Keratinocyte (primary cell): ENCODE data around the gene TUSC2. TPM values are rescaled to one million over a fixed set of nuclear protein-coding genes. Genes with fewer than 3 reads are reported as not detected.
A peak's percentile ranks its signal among the peaks of the same experiment; 100 is the strongest.

ENCODE experiments used
- DNase-seq: peaks from one replicate; pipeline ENCODE4 v3.0.0-alpha.2; 2011; ENCODE audit warnings: low read depth, missing footprints, low spot score
- FAIRE-seq: peaks from 2 replicates; lab custom pipeline; 2011; peaks lifted over from hg19 to GRCh38; lab: Jason Lieb, UNC
- H2AFZ ChIP-seq: 2 replicates; pipeline ENCODE4 v1.6.0; 2012; ENCODE audit warnings: low read length, control low read depth, inconsistent platforms; ENCODE audit not compliant: control insufficient read depth
- H3K27ac ChIP-seq: 2 replicates; pipeline ENCODE4 v1.5.1; 2011; ENCODE audit warnings: low read length; ENCODE audit not compliant: control insufficient read depth, insufficient read depth
- H3K27me3 ChIP-seq: 3 replicates; pipeline ENCODE4 v1.6.0; 2011; ENCODE audit warnings: low read length; ENCODE audit not compliant: control insufficient read depth, insufficient read depth; ENCODE audit errors: extremely low read depth
- H3K36me3 ChIP-seq, 2 experiments: 2 replicates in 1 of 2; 3 replicates in 1 of 2; pipeline ENCODE4 v1.5.1; 2011; ENCODE audit warnings: low read length in 2 of 2, mild to moderate bottlenecking in 1 of 2; ENCODE audit not compliant: control insufficient read depth in 2 of 2, insufficient read depth in 2 of 2; ENCODE audit errors: extremely low read depth in 1 of 2
- H3K4me1 ChIP-seq: 3 replicates; pipeline ENCODE4 v1.5.1; 2011; ENCODE audit warnings: low read length; ENCODE audit not compliant: control insufficient read depth, insufficient read depth; ENCODE audit errors: extremely low read depth
- H3K4me2 ChIP-seq: 3 replicates; pipeline ENCODE4 v1.6.0; 2011; ENCODE audit warnings: low read depth, low read length; ENCODE audit not compliant: control insufficient read depth, insufficient read depth; ENCODE audit errors: extremely low read depth
- H3K4me3 ChIP-seq, 3 experiments: fragments of 200-600 bp in 1 of 3; sonication (generic) in 1 of 3; 2 replicates in 2 of 3; 3 replicates in 1 of 3; pipeline ENCODE4 v1.5.1; 2011 to 2016; ENCODE audit warnings: low read length in 3 of 3, mild to moderate bottlenecking in 3 of 3, control low read depth in 2 of 3, inconsistent platforms in 1 of 3, low read depth in 1 of 3, mixed read lengths in 1 of 3, mixed run types in 1 of 3, moderate library complexity in 1 of 3; ENCODE audit not compliant: control insufficient read depth in 2 of 3, insufficient read depth in 2 of 3; ENCODE audit errors: extremely low read depth in 1 of 3
- H3K79me2 ChIP-seq: 2 replicates; pipeline ENCODE4 v1.6.0; 2012; ENCODE audit warnings: low read length; ENCODE audit not compliant: control insufficient read depth, insufficient read depth
- H3K9ac ChIP-seq: 3 replicates; pipeline ENCODE4 v1.6.0; 2011; ENCODE audit warnings: low read length; ENCODE audit not compliant: control insufficient read depth, insufficient read depth; ENCODE audit errors: extremely low read depth
- H3K9me1 ChIP-seq: 3 replicates; pipeline ENCODE4 v1.6.0; 2011; ENCODE audit warnings: low read length; ENCODE audit not compliant: control insufficient read depth, insufficient read depth; ENCODE audit errors: extremely low read depth
- H3K9me3 ChIP-seq: 2 replicates; pipeline ENCODE4 v1.5.1; 2012; ENCODE audit warnings: low read depth, low read length; ENCODE audit not compliant: control insufficient read depth
- H4K20me1 ChIP-seq: 3 replicates; pipeline ENCODE4 v1.6.0; 2011; ENCODE audit warnings: low read length; ENCODE audit not compliant: control insufficient read depth, insufficient read depth; ENCODE audit errors: extremely low read depth
- EZH2 ChIP-seq: IDR thresholded peaks from one replicate; pipeline ENCODE4 v1.6.1; 2012; ENCODE audit warnings: inconsistent platforms, mild to moderate bottlenecking, low read length, moderate library complexity
- dilution Hi-C: fragments of 300-500 bp; cut with MboI; formaldehyde crosslinking; loops from one replicate; pipeline ENCODE4 v1.7.0; 2020; ENCODE audit warnings: low sequenced_read_pairs; ENCODE audit not compliant: extremely low pct_ligation_motif_present
- polyA plus RNA-seq, 5 experiments: library from polyadenylated mRNA; depleted of rRNA in 3 of 5; stranded (reverse) in 3 of 5; stranded (forward) in 1 of 5; unstranded in 1 of 5; fragments of >200 nt; gene quantifications; 1 replicate in 1 of 5; 2 replicates in 3 of 5; 3 replicates in 1 of 5; pipeline versions ENCODE4 v1.2.1 to v1.2.3, GENCODE V29; 2011 to 2012; ENCODE audit warnings: missing spikeins in 2 of 5, low read depth in 1 of 5, low replicate concordance in 1 of 5
- TF ChIP-seq, protein P1 (sequence below), 3 experiments: IDR thresholded peaks in 1 of 3; conservative IDR thresholded peaks in 1 of 3; optimal IDR thresholded peaks in 1 of 3; 2 replicates in 2 of 3; 3 replicates in 1 of 3; pipeline versions ENCODE3 to v1.5.1; 2011; ENCODE audit warnings: low read length in 3 of 3, mild to moderate bottlenecking in 3 of 3, moderate library complexity in 2 of 3, control low read depth in 1 of 3, inconsistent platforms in 1 of 3; ENCODE audit not compliant: insufficient read depth in 2 of 3; ENCODE audit errors: extremely low read depth in 1 of 3

Gene TUSC2
- polyA plus RNA-seq, 1 donor (not counting 4 experiments of a cell fraction or from before 2014, with no cell fraction given): 30.5 TPM

DNA sequence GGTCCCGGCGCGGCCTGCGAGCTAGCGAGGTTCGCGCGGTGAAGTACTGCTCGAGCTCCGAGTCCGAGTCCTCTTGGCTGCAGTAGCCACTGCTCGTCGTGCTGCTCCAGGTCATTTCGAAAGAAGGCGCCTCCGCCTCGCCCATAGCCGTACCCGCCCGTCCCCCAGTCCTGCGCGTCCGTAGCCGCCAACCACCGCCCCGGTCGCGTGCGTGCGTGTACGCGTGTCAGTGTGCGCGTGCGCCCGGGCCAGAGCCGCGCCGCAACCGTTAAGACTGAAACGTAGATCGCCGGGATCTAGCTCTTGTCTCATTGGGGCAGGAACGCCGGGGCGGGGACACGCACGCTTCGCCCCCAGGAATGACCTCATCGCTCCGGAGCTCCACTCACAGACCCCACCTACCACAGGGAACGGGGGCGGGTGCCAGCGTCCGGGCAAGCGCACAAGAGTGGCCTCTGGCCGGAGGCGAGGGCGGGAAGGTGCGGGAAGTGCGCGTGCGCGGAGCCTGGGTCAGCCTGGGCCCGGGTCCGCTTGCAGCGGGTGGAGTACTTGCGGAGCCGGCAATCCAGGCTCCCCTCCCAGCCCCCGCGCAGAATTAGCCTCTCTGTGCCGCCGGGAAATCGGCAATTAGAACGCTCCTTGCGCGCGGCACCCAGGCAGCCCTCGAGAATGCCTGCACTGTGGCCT is 9.3 kb upstream of the TUSC2 start:
- FAIRE-seq (peak; percentile 57), DNase-seq (peak; percentile 97)
- no peaks in the 10 kb centered on the region for H3K27me3 ChIP-seq
- peak overlapping the region; percentile 76 for H3K9ac ChIP-seq
- peaks cover 51% of the 10 kb centered on the region for H3K79me2 ChIP-seq
- peaks cover 51% of the 10 kb centered on the region for H3K4me1 ChIP-seq
- no peaks in the 10 kb centered on the region for H3K9me1 ChIP-seq
- TF ChIP-seq, protein P1, sequence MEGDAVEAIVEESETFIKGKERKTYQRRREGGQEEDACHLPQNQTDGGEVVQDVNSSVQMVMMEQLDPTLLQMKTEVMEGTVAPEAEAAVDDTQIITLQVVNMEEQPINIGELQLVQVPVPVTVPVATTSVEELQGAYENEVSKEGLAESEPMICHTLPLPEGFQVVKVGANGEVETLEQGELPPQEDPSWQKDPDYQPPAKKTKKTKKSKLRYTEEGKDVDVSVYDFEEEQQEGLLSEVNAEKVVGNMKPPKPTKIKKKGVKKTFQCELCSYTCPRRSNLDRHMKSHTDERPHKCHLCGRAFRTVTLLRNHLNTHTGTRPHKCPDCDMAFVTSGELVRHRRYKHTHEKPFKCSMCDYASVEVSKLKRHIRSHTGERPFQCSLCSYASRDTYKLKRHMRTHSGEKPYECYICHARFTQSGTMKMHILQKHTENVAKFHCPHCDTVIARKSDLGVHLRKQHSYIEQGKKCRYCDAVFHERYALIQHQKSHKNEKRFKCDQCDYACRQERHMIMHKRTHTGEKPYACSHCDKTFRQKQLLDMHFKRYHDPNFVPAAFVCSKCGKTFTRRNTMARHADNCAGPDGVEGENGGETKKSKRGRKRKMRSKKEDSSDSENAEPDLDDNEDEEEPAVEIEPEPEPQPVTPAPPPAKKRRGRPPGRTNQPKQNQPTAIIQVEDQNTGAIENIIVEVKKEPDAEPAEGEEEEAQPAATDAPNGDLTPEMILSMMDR (optimal IDR thresholded peaks at IDR 0.05 in 1 of 3, IDR thresholded peaks at IDR 0.05 in 1 of 3, conservative IDR thresholded peaks at IDR 0.05 in 1 of 3; ENCODE audit: extremely low read depth in 1 of 3, insufficient read depth in 2 of 3, low read length in 3 of 3): no peak
- TF ChIP-seq EZH2: no peak
- peaks cover 6 to 15% of the 10 kb centered on the region in 2 experiments for H3K36me3 ChIP-seq
- peaks cover 7% of the 10 kb centered on the region for H4K20me1 ChIP-seq
- H3K27ac ChIP-seq: peak overlapping the region; percentile 62
- peak overlapping the region; percentile 78 to 87 (median 79) for H3K4me3 ChIP-seq
- dilution Hi-C loops: no loop called here
- H3K9me3 ChIP-seq: no peaks in the 10 kb centered on the region
- peak overlapping the region; percentile 89 for H3K4me2 ChIP-seq
- peak overlapping the region; percentile 88 for H2AFZ ChIP-seq

DNA sequence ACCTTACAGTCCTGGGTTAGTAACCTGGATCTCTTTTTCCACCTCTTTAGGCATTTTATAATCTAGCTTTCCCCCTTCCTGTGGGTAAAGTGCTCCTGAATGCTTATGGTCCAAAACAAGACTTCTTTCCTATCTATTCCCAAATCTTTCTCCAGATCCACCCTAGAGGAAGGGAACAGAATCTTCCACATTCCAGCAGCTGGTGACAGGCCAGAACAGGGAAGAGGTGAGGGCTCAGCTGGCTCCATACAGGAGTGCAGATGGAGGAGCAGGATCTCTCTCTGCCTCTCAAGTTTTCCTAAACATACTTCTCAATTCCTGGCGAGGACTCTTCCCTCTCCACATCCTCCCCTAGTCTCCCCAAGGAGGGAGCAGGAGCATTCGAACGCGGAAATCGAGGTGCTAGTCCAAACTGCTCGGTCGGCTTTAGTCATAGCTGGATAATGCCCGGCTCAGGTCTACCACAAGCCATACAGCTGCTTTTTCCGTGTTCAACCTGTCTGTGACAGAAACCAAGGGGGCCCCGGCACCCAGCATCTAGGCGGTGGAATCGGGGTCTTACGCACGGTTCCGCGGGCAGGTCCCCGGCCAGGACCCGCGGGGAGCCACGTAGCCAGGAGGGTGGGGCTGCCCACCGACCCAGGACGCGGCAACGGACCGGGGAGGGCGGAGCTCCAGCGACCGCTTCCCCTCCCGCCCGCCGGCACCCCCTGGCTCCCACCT is 8.6 kb upstream of the TUSC2 start:
- Histone ChIP-seq H3K9me3 (no peaks in the 10 kb centered on the region), H3K27me3 (no peaks in the 10 kb centered on the region), H3K79me2 (peaks cover 58% of the 10 kb centered on the region), H3K36me3 (peaks cover 12 to 16% of the 10 kb centered on the region in 2 experiments), H3K9ac (peak overlapping the region; percentile 76), H4K20me1 (peaks cover 7% of the 10 kb centered on the region), H2AFZ (peak overlapping the region; percentile 88), H3K9me1 (no peaks in the 10 kb centered on the region), H3K4me3 (peak overlapping the region; percentile 78 to 87 (median 79)), H3K4me2 (peak overlapping the region; percentile 89), H3K4me1 (peaks cover 51% of the 10 kb centered on the region), H3K27ac (peak overlapping the region; percentile 62)
- FAIRE-seq (peak; percentile 26), DNase-seq (no peak)
- TF ChIP-seq, protein P1 (optimal IDR thresholded peaks at IDR 0.05 in 1 of 3, IDR thresholded peaks at IDR 0.05 in 1 of 3, conservative IDR thresholded peaks at IDR 0.05 in 1 of 3; ENCODE audit: extremely low read depth in 1 of 3, insufficient read depth in 2 of 3, low read length in 3 of 3): peak in 1 of 3 experiments; percentile 6
- no peak for TF ChIP-seq EZH2
- dilution Hi-C loops: no loop called here
